Measurements from ENCODE around the gene HK1. TPM values are rescaled to one million over a fixed set of nuclear protein-coding genes. Genes with fewer than 3 reads are reported as not detected.

HK1 gene
- total and polyA plus RNA-seq, 2 of the 4 experiments (the other 2 are of a cell fraction) = 53.7 to 90.5 TPM

GRCh38 chr10:69311309-69311708 is 33.0 kb downstream of the HK1 start:
- dilution Hi-C loops (cut with HindIII; ENCODE audit: low sequenced_read_pairs, unreplicated experiment) = no loop called here
- POLR2A ChIA-PET (ENCODE audit: unreplicated experiment) = no interaction called here
- no peak for ATAC-seq (ENCODE audit: low read depth)

More at GRCh38 chr10:69311309-69311708, 33.0 kb downstream of the HK1 start:
- H2BK5ac ChIP-seq (ENCODE audit: low read depth, low read length, poor library complexity, severe bottlenecking) = no peak overlapping the region
- peaks cover 5% of the 10 kb centered on the region; the same call in 1 of the 2 replicates for H3K4me1 ChIP-seq (ENCODE audit: control insufficient read depth, insufficient read depth, low read length)
- no peak overlapping the region for H3K27ac ChIP-seq (ENCODE audit: insufficient read depth, low read length)
- H3K4me2 ChIP-seq (ENCODE audit: low read depth, low read length) = no peak overlapping the region
- no peak overlapping the region for H3K4ac ChIP-seq (ENCODE audit: low read depth, low read length)
- H4K91ac ChIP-seq (ENCODE audit: insufficient read depth, low read depth, low read length) = no peak overlapping the region
- H2AFZ ChIP-seq (replicated peaks; ENCODE audit: low read length, poor library complexity) = no peak overlapping the region
- intact Hi-C loops (cut with micrococcal nuclease) (no loop called here), in situ Hi-C loops (cut with MboI; ENCODE audit: low sequenced_read_pairs) (no loop called here)
- H3K4me3 ChIP-seq (ENCODE audit: insufficient read depth, low read depth, low read length) = no peak overlapping the region
- no peaks in the 10 kb centered on the region for H3K79me1 ChIP-seq (ENCODE audit: low read depth in 1 of 2, low read length in 2 of 2)
- H2AK5ac ChIP-seq (ENCODE audit: low read depth, low read length) = no peak overlapping the region
- H3K9me3 ChIP-seq (ENCODE audit: control insufficient read depth, insufficient read depth, low read length) = no peaks in the 10 kb centered on the region
- DNase-seq = no peak
- H3K36me3 ChIP-seq (ENCODE audit: control insufficient read depth, insufficient read depth, low read length) = no peaks in the 10 kb centered on the region
- 0 out of 2 replicates have a peak, but pooled peaks cover 2% of the 10 kb centered on the region for H3K9me1 ChIP-seq (ENCODE audit: insufficient read depth, low read length)
- H2BK15ac ChIP-seq (ENCODE audit: low read depth, low read length) = no peak overlapping the region
- 17% methylated on average over 1 of the region's 4 CpGs; no CpG with 5 or more reads in 1 of the 2 experiments for WGBS, 2 experiments (ENCODE audit: extremely low coverage in 2 of 2, insufficient read length in 1 of 2)
- no TSS peak for BruUV-seq (replicated peaks)
- H3K9ac ChIP-seq (ENCODE audit: low read depth, low read length) = no peak overlapping the region
- no peak overlapping the region for H3K14ac ChIP-seq (replicated peaks; ENCODE audit: low read depth, low read length)
- TF ChIP-seq CEBPB (IDR thresholded peaks at IDR 0.05; ENCODE audit: low read depth, low read length) = no peak
- TF ChIP-seq ELK1 (IDR thresholded peaks at IDR 0.05; ENCODE audit: borderline replicate concordance, low read depth, low read length) = no peak
- no peak overlapping the region for H3K18ac ChIP-seq (ENCODE audit: low read depth, low read length)
- no peak overlapping the region for H2BK120ac ChIP-seq (ENCODE audit: low read depth, low read length)
- no peak overlapping the region for H2AK9ac ChIP-seq (replicated peaks; ENCODE audit: low read depth, low read length, poor library complexity)
- no peak overlapping the region for H4K5ac ChIP-seq (ENCODE audit: low read depth, low read length)
- no peak overlapping the region for H2BK20ac ChIP-seq (ENCODE audit: low read depth, low read length)
- CTCF ChIA-PET = interaction anchor here (0.6 kb wide), 1 partner anchor 42 kb away, joined by 3 read pairs; no protein-coding TSS in a partner anchor
- H3K27me3 ChIP-seq (ENCODE audit: control insufficient read depth, insufficient read depth, low read length) = peaks cover 8% of the 10 kb centered on the region
- H4K8ac ChIP-seq (ENCODE audit: low read depth in 2 of 2, low read length in 2 of 2) = no peak overlapping the region
- H4K20me1 ChIP-seq (ENCODE audit: insufficient read depth, low read length) = no peaks in the 10 kb centered on the region
- H3K56ac ChIP-seq (ENCODE audit: extremely low read depth, insufficient read depth, low read length) = no peak overlapping the region
- H3K23ac ChIP-seq (ENCODE audit: low read depth, low read length) = no peak overlapping the region; the same call in 1 of the 2 replicates
